Pancreas (tissue), 10 donors: ENCODE data around the gene PLLP. TPM values are rescaled to one million over a fixed set of nuclear protein-coding genes. Genes with fewer than 3 reads are reported as not detected.

ENCODE experiments used
- ATAC-seq, 4 donors: fragments of 200-7000 bp; cut with Tn5 transposase; one replicate each; pipeline versions ENCODE4 v1.8.0 to v1.9.1; 2020; ENCODE audit warnings: mild to moderate bottlenecking in 4 of 4, moderate library complexity in 4 of 4
- DNase-seq, 6 donors: peaks; one replicate each; pipeline ENCODE4 v3.0.0-alpha.2; 2020
- FAIRE-seq: peaks from 2 replicates; lab custom pipeline; 2012; peaks lifted over from hg19 to GRCh38; lab: Jason Lieb, UNC
- H3K27ac ChIP-seq, 4 donors: fragments of 200-600 bp; sonication (generic); 1 replicate in 3 of 4; 2 replicates in 1 of 4; pipeline versions ENCODE4 v1.5.0 to v1.8.0; 2020
- H3K27me3 ChIP-seq, 4 donors: fragments of 200-600 bp; one replicate each; pipeline ENCODE4 v1.8.0; 2021
- H3K36me3 ChIP-seq, 3 donors: fragments of 200-600 bp; sonication (generic) in 1 of 3; one replicate each; pipeline versions ENCODE4 v1.5.0 to v1.8.0; 2020 to 2021
- H3K4me1 ChIP-seq, 3 donors: fragments of 200-600 bp; one replicate each; pipeline ENCODE4 v1.8.0; 2021
- H3K4me3 ChIP-seq, 4 donors: fragments of 200-600 bp; sonication (generic) in 2 of 4; one replicate each; pipeline versions ENCODE4 v1.5.0 to v1.8.0; 2020 to 2021
- H3K9me3 ChIP-seq, 4 donors: fragments of 200-600 bp; one replicate each; pipeline ENCODE4 v1.8.0; 2021
- CTCF ChIP-seq, 4 donors: fragments of 200-600 bp; sonication (generic) in 3 of 4; IDR thresholded peaks; one replicate each; pipeline versions ENCODE4 v1.5.0 to v1.8.0; 2021; ENCODE audit warnings: antibody characterized with exemption in 4 of 4
- WGBS, 2 donors: extraction: QIAGEN DNeasy Blood & Tissue Kit; methylation state at CpG; one replicate each; pipeline ENCODE4 v1.1.7; 2013; 5-methylcytosine and 5-hydroxymethylcytosine counted together
- intact Hi-C, 3 donors: fragments of 100-400 bp; cut with DNase I; formaldehyde crosslinking; loops; one replicate each; pipeline versions ENCODE4 v1.11.1 to v1.14.2; 2022
- polyA plus RNA-seq, 2 donors: library from polyadenylated mRNA; stranded (reverse); fragments of 200-250 nt; gene quantifications; one replicate each; pipeline ENCODE4 v1.2.3, GENCODE V29; 2013
- total RNA-seq, 6 donors: library from RNA; stranded (reverse); fragmentation: NEBNext Ultra II Directional in 4 of 6; extraction: Animal tissue kit (Norgen Biotek cat#: 25700) in 4 of 6; gene quantifications; one replicate each; pipeline versions ENCODE4 v1.2.1 to v1.2.4, GENCODE V29; 2021 to 2023
- donor health status: healthy with polysubstance abuse.
- donor health status: DM: no; HTN: no; CAD: no; lungs with moderate emphysema.
- donor health status: DM: no; HTN: no; CAD: no.
- donor health status: control.
- donor health status: control.
- donor health status: Bipolar disorder and iron deficiency.
- donor health status: DM: yes; HTN: yes; CAD: no.
- donor health status: DM: no; HTN: no; CAD: no.
- donor health status: DM: no; HTN: no; CAD: no.
- donor health status: DM: yes; HTN: yes; CAD: no.

The PLLP gene
- total and polyA plus RNA-seq, 8 donors = 10.8 to 34.3 (median 24.1) TPM

- FAIRE-seq (no peak), DNase-seq (peak in 1 of 6 donors; percentile 5), ATAC-seq (no peak)
- no peaks in the 10 kb centered on the region for H3K27me3 ChIP-seq
- no peak for TF ChIP-seq CTCF (IDR thresholded peaks at IDR 0.05)
- 92% methylated on average over 10 of the region's 10 CpGs for WGBS, 2 donors
- peaks cover 0 to 39% (median 5%) of the 10 kb centered on the region in 3 donors for H3K36me3 ChIP-seq
- H3K4me3 ChIP-seq = no peak overlapping the region
- intact Hi-C loops = no loop called here
- H3K27ac ChIP-seq = no peak overlapping the region
- H3K9me3 ChIP-seq = no peaks in the 10 kb centered on the region
- no peaks in the 10 kb centered on the region for H3K4me1 ChIP-seq
These were observed 28.6 kb downstream of the PLLP start for GRCh38 chr16:57255686-57256415.

- intact Hi-C loops = no loop called here
- Histone ChIP-seq H3K9me3 (no peaks in the 10 kb centered on the region), H3K4me1 (no peaks in the 10 kb centered on the region), H3K36me3 (peaks cover 0 to 58% (median 20%) of the 10 kb centered on the region in 3 donors), H3K4me3 (no peak overlapping the region), H3K27ac (peak overlapping the region; percentile 47 to 77 (median 66)), H3K27me3 (no peaks in the 10 kb centered on the region)
- WGBS, 2 donors = 72 to 74% methylated on average over 1 of the region's 1 CpG
- FAIRE-seq = no peak
- peak; percentile 36 to 72 (median 66) for ATAC-seq
- DNase-seq = peak in 1 of 6 donors; percentile 35
- TF ChIP-seq CTCF (IDR thresholded peaks at IDR 0.05) = no peak
These were observed 31.0 kb downstream of the PLLP start for GRCh38 chr16:57253466-57253865.

GRCh38 chr16:57252148-57252721 lies 32.2 kb downstream of the PLLP start:
- DNase-seq = peak in 4 of 6 donors; percentile 53 to 67 (median 62)

GRCh38 chr16:57251352-57251751 lies 33.1 kb downstream of the PLLP start:
- H3K27ac ChIP-seq = peak overlapping the region in 3 of 4 donors; percentile 28 to 77 (median 66)
- WGBS, 2 donors = 98 to 99% methylated on average over 2 of the region's 2 CpGs
- H3K4me1 ChIP-seq = peaks cover 0 to 2% (median under 1%) of the 10 kb centered on the region in 3 donors
- no peaks in the 10 kb centered on the region for H3K27me3 ChIP-seq
- no peaks in the 10 kb centered on the region for H3K9me3 ChIP-seq
- intact Hi-C loops = no loop called here
- H3K36me3 ChIP-seq = peaks cover 0 to 45% (median 23%) of the 10 kb centered on the region in 3 donors
- ATAC-seq = no peak
- TF ChIP-seq CTCF (IDR thresholded peaks at IDR 0.05) = no peak
- no peak overlapping the region for H3K4me3 ChIP-seq
- no peak for DNase-seq
- FAIRE-seq = no peak

More at GRCh38 chr16:57252148-57252721, 32.2 kb downstream of the PLLP start:
- no peak overlapping the region for H3K4me3 ChIP-seq
- ATAC-seq (peak; percentile 72 to 80 (median 78)), FAIRE-seq (no peak)
- 63 to 69% methylated on average over 6 of the region's 6 CpGs for WGBS, 2 donors
- TF ChIP-seq CTCF (IDR thresholded peaks at IDR 0.05) = no peak
- H3K4me1 ChIP-seq = no peaks in the 10 kb centered on the region
- peaks cover 0 to 54% (median 23%) of the 10 kb centered on the region in 3 donors for H3K36me3 ChIP-seq
- H3K27ac ChIP-seq = peak overlapping the region; percentile 47 to 77 (median 66)
- intact Hi-C loops = no loop called here
- H3K9me3 ChIP-seq = no peaks in the 10 kb centered on the region
- no peaks in the 10 kb centered on the region for H3K27me3 ChIP-seq
